SK-N-MC (cell line): ENCODE data around the gene MACROD2.

Experiments used
- EZH2 ChIP-seq: fragments of 200-600 bp; sonication (generic); IDR thresholded peaks from one replicate; pipeline ENCODE4 v1.6.1; 2017; ENCODE audit warnings: antibody characterized with exemption
- FOXP2 ChIP-seq: optimal IDR thresholded peaks from 2 replicates; pipeline ENCODE3; 2011; ENCODE audit warnings: mild to moderate bottlenecking, moderate library complexity; ENCODE audit not compliant: insufficient read depth; ENCODE audit errors: extremely low read length, control extremely low read depth
- POLR2AphosphoS5 ChIP-seq: IDR thresholded peaks from 2 replicates; pipeline ENCODE4 v1.6.1; 2012; ENCODE audit warnings: mild to moderate bottlenecking, low read depth, low read length, borderline replicate concordance

DNA sequence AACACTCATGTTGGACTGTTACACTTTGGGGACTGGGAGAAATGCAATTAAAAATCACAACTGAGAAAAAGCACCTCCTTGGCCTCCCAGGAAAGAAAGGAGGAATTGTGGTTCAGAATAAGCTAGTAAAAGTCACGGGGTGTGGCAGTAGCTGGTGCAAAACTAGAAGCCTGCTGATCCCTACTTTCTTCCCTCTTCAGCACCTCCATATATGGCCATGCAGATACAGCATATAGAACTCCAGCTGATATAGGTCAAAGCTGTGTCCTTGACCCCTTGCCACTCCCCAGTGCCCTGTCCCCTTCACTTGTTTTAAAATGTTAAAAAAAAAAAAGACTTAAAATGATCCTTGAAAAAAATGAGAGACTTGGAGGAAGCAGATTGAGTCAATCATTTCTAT, 347.6 kb downstream of the MACROD2 start:
- TF ChIP-seq EZH2 = no peak
- TF ChIP-seq POLR2AphosphoS5 = no peak
- no peak for TF ChIP-seq FOXP2
